Neural crest cell (in vitro differentiated cells): ENCODE measurements around the gene MAP4K1. TPM values are rescaled to one million over a fixed set of nuclear protein-coding genes. Genes with fewer than 3 reads are reported as not detected.

ENCODE experiments used
- DNase-seq: peaks from one replicate; pipeline ENCODE4 v3.0.0; 2021; ENCODE audit warnings: low read depth, mixed read lengths, low spot score
- H3K27ac Mint-ChIP-seq: one replicate; pipeline ENCODE4 v1.8.0; 2021; ENCODE audit warnings: mild to moderate bottlenecking, mixed read lengths; ENCODE audit not compliant: unreplicated experiment
- H3K27me3 Mint-ChIP-seq: 2 replicates; pipeline ENCODE4 v1.8.0; 2021; ENCODE audit warnings: low read depth, mild to moderate bottlenecking, mixed read lengths
- H3K36me3 Mint-ChIP-seq: 2 replicates; pipeline ENCODE4 v1.8.0; 2021; ENCODE audit warnings: low read depth, mild to moderate bottlenecking, mixed read lengths
- H3K4me1 Mint-ChIP-seq: 2 replicates; pipeline ENCODE4 v1.8.0; 2021; ENCODE audit warnings: mixed read lengths
- H3K4me3 Mint-ChIP-seq: one replicate; pipeline ENCODE4 v1.8.0; 2021; ENCODE audit warnings: mild to moderate bottlenecking, mixed read lengths
- H3K9me3 Mint-ChIP-seq: 2 replicates; pipeline ENCODE4 v1.8.0; 2021; ENCODE audit warnings: mixed read lengths
- CTCF ChIP-seq: fragments of 200-600 bp; sonication (generic); conservative IDR thresholded peaks from 2 replicates; pipeline ENCODE4 v1.5.0; 2021; ENCODE audit warnings: antibody characterized with exemption, mild to moderate bottlenecking
- total RNA-seq: library from RNA; stranded (reverse); gene quantifications from 2 replicates; pipeline ENCODE4 v1.2.1, GENCODE V29; 2021

Gene MAP4K1
- total RNA-seq, 1 donor from 2014 or later = 3.4 TPM

- no peaks in the 10 kb centered on the region for H3K9me3 Mint-ChIP-seq
- H3K27me3 Mint-ChIP-seq = no peaks in the 10 kb centered on the region
- TF ChIP-seq CTCF = no peak
- H3K27ac Mint-ChIP-seq = peak overlapping the region; percentile 59
- H3K4me1 Mint-ChIP-seq = peaks cover 74% of the 10 kb centered on the region
- H3K4me3 Mint-ChIP-seq = peak overlapping the region; percentile 58
- DNase-seq = no peak
- H3K36me3 Mint-ChIP-seq = peaks cover 4% of the 10 kb centered on the region
Measured at GRCh38 chr19:38655148-38655824, 37.5 kb upstream of the MAP4K1 start.

- H3K27me3 Mint-ChIP-seq = no peaks in the 10 kb centered on the region
- no peaks in the 10 kb centered on the region for H3K9me3 Mint-ChIP-seq
- peaks cover 4% of the 10 kb centered on the region for H3K36me3 Mint-ChIP-seq
- peak overlapping the region; percentile 79 for H3K27ac Mint-ChIP-seq
- no peak for TF ChIP-seq CTCF
- peaks cover 80% of the 10 kb centered on the region for H3K4me1 Mint-ChIP-seq
- no peak for DNase-seq
- peak overlapping the region; percentile 29 for H3K4me3 Mint-ChIP-seq
Measured at GRCh38 chr19:38654628-38655055, 36.9 kb upstream of the MAP4K1 start.

- Mint-ChIP-seq H3K27me3 (no peaks in the 10 kb centered on the region), H3K27ac (no peak overlapping the region), H3K4me1 (peaks cover 90% of the 10 kb centered on the region), H3K9me3 (no peaks in the 10 kb centered on the region), H3K36me3 (peaks cover 4% of the 10 kb centered on the region), H3K4me3 (peak overlapping the region; percentile 62)
- TF ChIP-seq CTCF = no peak
- no peak for DNase-seq
Measured at GRCh38 chr19:38653028-38653571, 35.3 kb upstream of the MAP4K1 start.

- TF ChIP-seq CTCF = no peak
- Mint-ChIP-seq H3K9me3 (no peaks in the 10 kb centered on the region), H3K4me3 (peak overlapping the region; percentile 99), H3K36me3 (peaks cover under 1% of the 10 kb centered on the region), H3K27me3 (no peaks in the 10 kb centered on the region), H3K4me1 (peaks cover 78% of the 10 kb centered on the region), H3K27ac (no peak overlapping the region)
- no peak for DNase-seq
Measured at GRCh38 chr19:38650911-38651584, 33.3 kb upstream of the MAP4K1 start.

- peaks cover 71% of the 10 kb centered on the region for H3K4me1 Mint-ChIP-seq
- no peak for DNase-seq
- no peak for TF ChIP-seq CTCF
- H3K36me3 Mint-ChIP-seq = no peaks in the 10 kb centered on the region
- peak overlapping the region; percentile 99 for H3K4me3 Mint-ChIP-seq
- H3K27ac Mint-ChIP-seq = no peak overlapping the region
- H3K9me3 Mint-ChIP-seq = no peaks in the 10 kb centered on the region
- H3K27me3 Mint-ChIP-seq = no peaks in the 10 kb centered on the region
Measured at GRCh38 chr19:38650172-38650775, 32.5 kb upstream of the MAP4K1 start.
